HUES64 (cell line): ENCODE results near the gene MGAT4A.

Source experiments
- H3K27ac ChIP-seq: 2 replicates; pipeline ENCODE4 v1.7.0; 2013; ENCODE audit warnings: low read depth, low read length, inconsistent platforms
- H3K27me3 ChIP-seq: 2 replicates; pipeline ENCODE4 v1.6.1; 2013; ENCODE audit warnings: mild to moderate bottlenecking, low read length; ENCODE audit not compliant: insufficient read depth
- H3K36me3 ChIP-seq: 2 replicates; pipeline ENCODE4 v1.6.1; 2013; ENCODE audit warnings: mild to moderate bottlenecking, low read length; ENCODE audit not compliant: insufficient read depth
- H3K4me1 ChIP-seq: 2 replicates; pipeline ENCODE4 v1.6.1; 2013; ENCODE audit warnings: mild to moderate bottlenecking, low read length, moderate library complexity; ENCODE audit not compliant: insufficient read depth
- H3K4me3 ChIP-seq: 2 replicates; pipeline ENCODE4 v1.5.1; 2013; ENCODE audit warnings: mild to moderate bottlenecking, low read length, moderate library complexity
- H3K9ac ChIP-seq: 2 replicates; pipeline ENCODE4 v1.6.1; 2013; ENCODE audit warnings: mild to moderate bottlenecking, low read depth, low read length
- H3K9me3 ChIP-seq: 2 replicates; pipeline ENCODE4 v1.6.1; 2013; ENCODE audit warnings: low read depth, low read length; ENCODE audit not compliant: insufficient read depth
- WGBS: fragments of 150-250, 120-280 bp; methylation state at CpG from one replicate; pipeline ENCODE4 v1.1.7; 2013; ENCODE audit warnings: missing lambda C conversion rate; 5-methylcytosine and 5-hydroxymethylcytosine counted together

Gene MGAT4A

DNA sequence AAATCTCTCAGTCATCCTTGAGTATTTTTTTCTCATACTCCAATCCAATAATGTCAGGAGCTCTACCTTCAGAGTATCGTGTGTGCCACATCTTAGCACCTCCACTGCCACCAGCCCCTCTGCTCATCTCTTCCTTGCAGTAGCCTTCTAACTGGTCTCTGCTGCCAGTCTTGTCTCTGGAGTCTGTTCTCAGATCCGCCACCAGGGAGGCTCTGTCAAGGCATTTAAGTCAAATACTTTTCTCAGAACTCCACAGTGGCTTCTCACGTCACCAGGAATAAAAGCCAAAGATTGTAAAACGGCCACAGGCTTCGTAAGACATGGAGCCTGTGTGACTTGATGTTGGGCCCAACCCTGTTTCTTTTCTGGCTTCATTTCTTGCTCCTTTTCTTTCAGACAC lies 115.5 kb downstream of the MGAT4A start:
- WGBS: 90% methylated on average over 5 of the region's 5 CpGs
- no peak overlapping the region for H3K4me3 ChIP-seq
- no peaks in the 10 kb centered on the region for H3K27me3 ChIP-seq
- peaks cover 83% of the 10 kb centered on the region for H3K36me3 ChIP-seq
- no peak overlapping the region for H3K27ac ChIP-seq
- H3K4me1 ChIP-seq: no peaks in the 10 kb centered on the region
- no peaks in the 10 kb centered on the region for H3K9me3 ChIP-seq
- H3K9ac ChIP-seq: no peak overlapping the region

DNA sequence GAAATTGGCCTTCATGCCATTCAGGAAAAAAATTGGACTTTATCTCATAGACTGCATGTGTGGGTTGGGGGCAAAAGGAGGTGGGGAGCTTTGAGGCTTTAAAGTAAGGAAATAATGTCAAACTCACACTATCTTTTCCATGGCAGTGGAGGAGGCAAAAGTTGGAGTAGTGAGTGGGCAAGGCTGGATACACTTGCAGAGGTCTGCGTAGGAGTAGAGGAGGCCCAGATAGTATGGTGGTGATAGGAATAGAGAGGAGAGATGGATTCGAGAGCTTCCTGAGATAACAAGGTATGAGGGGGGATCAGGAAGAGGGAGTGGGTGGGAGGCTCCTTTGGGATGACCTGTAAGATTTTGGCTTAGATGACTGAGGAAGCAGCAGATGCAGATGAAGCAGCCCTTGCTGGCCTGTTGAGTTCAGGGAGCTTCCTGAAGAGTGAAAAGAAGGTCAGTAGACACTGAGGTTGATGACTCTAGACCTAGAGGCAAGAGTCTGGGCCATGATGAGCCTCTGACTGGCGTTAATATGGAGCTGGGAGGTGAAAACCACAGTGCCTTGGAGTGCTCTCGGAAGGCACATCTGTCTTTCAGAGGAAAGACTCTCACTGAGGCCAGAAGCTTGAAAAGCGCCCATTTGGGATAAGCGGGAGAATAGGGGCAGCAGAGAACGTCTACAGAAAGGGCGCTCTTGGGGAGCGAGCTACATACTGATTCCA lies 116.8 kb downstream of the MGAT4A start:
- Histone ChIP-seq H3K9ac (no peak overlapping the region), H3K27me3 (no peaks in the 10 kb centered on the region), H3K4me1 (peaks cover 7% of the 10 kb centered on the region; the same call in 1 of the 2 replicates), H3K27ac (no peak overlapping the region), H3K9me3 (no peaks in the 10 kb centered on the region), H3K4me3 (no peak overlapping the region), H3K36me3 (peaks cover 90% of the 10 kb centered on the region)
- 94% methylated on average over 9 of the region's 9 CpGs for WGBS

DNA sequence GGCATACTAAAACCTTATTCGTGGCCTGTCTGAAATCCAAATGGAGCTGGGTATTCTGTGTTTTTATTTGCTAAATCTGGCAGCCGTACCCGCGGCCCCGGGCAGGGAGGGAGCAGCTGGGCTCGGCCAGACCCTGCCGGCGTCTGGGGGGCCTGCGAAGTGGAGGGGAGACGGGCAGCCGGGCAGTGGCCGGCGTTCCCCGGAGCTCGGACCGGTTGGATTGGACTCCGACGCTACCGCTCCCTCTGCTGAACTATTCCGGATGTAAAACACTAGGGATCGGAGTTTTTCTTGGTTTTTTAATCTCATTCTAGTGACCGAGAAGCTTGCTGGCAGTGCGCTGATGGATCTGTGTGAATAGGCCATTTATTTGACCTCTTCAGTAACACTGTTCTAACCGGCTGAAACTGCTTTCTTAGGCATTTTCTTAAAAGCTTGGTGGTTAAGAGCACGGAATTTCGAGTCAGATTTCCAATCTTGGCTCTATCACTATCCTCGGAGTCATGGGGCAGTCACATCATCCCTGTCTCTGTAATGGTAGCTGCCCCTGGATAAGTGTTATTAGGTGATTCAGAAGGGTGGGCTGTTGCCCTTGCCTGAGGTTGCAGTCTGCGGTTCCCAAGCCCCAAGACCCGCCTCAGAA lies 121.8 kb downstream of the MGAT4A start:
- Histone ChIP-seq H3K27me3 (no peaks in the 10 kb centered on the region), H3K36me3 (peaks cover 41% of the 10 kb centered on the region), H3K9ac (peak overlapping the region; percentile 87), H3K4me3 (peak overlapping the region; percentile 98), H3K4me1 (peaks cover 12% of the 10 kb centered on the region; the same call in 1 of the 2 replicates), H3K9me3 (no peaks in the 10 kb centered on the region), H3K27ac (peak overlapping the region; percentile 86)
- 5% methylated on average over 29 of the region's 29 CpGs for WGBS

DNA sequence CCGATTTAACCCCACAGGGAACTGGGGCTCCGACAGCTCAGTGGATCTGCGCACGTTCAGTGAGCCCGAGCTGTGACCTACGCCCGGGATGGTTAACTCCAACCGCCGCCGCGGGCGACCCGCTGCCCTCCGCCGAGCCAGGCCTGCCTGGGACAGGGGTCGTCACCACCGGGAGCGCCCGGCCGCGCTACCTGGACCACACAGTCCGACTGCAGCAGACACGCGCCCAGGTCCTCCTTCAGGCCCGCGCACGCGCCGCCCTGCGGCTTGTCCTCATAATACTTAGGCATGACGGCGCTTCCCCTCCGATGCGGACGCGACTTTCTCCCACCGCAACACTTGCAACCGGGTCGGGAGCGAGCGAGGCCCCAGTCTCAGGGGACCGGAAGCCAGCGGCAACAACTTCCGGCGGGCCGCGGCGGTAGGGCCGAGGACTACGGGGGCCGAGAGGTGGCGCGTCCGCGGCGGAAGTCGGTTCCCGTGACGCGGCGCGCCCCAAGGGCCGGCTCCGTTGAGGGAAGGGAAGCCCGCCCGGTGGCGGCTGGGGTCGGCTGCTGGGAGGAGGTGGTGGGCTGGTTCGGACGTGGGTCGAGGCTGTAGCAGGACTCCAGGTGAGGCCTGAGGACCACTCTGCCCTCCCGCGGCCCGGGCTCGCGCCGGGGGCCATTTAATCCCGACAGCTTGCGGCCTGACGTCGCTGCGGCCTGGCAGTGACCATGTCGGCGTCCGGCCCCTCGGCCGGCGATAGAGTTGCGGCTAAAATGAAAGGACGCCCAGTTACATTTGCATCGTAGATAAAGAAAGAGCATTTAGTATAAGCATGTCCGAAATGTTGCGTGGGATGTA lies 122.6 kb downstream of the MGAT4A start, which contains the start of the genes COA5 and UNC50:
COA5 (minus strand) TSS at position 397 of the 846 bp plus-strand sequence; CDS start at position 290, 107 bp downstream.
UNC50 (plus strand) TSS at position 474 of the 846 bp plus-strand sequence. CDS start 1,171 bp downstream, outside the sequence.
- under 1% methylated on average over 93 of the region's 93 CpGs for WGBS
- Histone ChIP-seq H3K27ac (peak within 1 kb of the TSS; percentile 89), H3K27me3 (no peaks in the 10 kb centered on the region), H3K4me3 (peak within 1 kb of the TSS; percentile 98), H3K9ac (peak within 1 kb of the TSS; percentile 87), H3K4me1 (peaks cover 12% of the 10 kb centered on the region; the same call in 1 of the 2 replicates), H3K36me3 (peaks cover 41% of the 10 kb centered on the region), H3K9me3 (no peaks in the 10 kb centered on the region)

DNA sequence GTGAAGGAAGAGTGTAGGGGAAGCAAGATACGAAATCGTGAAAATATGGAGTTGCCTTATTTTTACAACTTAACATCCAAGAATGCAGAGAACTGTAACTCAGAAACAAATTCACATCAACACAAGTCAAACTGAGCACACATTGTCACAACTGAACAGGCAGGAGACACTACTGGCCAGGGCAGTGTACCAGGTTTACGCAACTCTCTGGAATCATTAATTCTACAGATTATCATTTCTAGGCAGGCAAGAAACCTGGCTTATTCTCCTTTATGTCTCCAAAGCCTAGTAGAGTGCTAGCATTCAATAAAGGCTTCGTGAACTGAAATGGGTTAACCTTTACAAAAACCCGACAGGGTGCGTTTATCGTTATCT lies 123.2 kb downstream of the MGAT4A start:
- no peaks in the 10 kb centered on the region for H3K27me3 ChIP-seq
- H3K4me3 ChIP-seq: peak overlapping the region; percentile 98
- H3K36me3 ChIP-seq: peaks cover 39% of the 10 kb centered on the region
- H3K27ac ChIP-seq: peak overlapping the region; percentile 89
- H3K4me1 ChIP-seq: peaks cover 12% of the 10 kb centered on the region; the same call in 1 of the 2 replicates
- H3K9ac ChIP-seq: peak overlapping the region; percentile 87
- 8% methylated on average over 5 of the region's 7 CpGs for WGBS
- no peaks in the 10 kb centered on the region for H3K9me3 ChIP-seq

DNA sequence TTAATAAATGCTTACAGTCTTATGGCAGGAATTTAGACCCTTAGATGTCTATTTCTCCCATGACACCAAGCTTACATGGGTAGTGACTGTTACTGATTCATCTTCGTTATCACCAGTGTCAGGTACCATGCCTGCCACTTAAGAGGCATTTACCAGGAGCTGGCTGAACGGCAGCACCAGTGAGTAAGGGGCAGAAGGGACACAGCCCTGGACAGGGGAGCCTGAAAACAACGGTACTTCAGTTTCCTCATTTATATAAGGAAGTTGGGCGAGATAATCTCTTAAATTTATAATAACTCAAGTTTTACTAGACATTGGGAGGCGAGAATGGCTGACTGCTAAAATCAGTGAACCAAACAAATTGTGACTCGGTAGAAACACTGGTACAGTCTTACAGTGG lies 123.8 kb downstream of the MGAT4A start:
- peaks cover 37% of the 10 kb centered on the region for H3K36me3 ChIP-seq
- H3K27me3 ChIP-seq: no peaks in the 10 kb centered on the region
- peak overlapping the region; percentile 98 for H3K4me3 ChIP-seq
- WGBS: 81% methylated on average over 4 of the region's 6 CpGs
- no peak overlapping the region for H3K27ac ChIP-seq
- H3K9ac ChIP-seq: peak overlapping the region; percentile 87; the same call in 1 of the 2 replicates
- H3K4me1 ChIP-seq: peaks cover 12% of the 10 kb centered on the region; the same call in 1 of the 2 replicates
- H3K9me3 ChIP-seq: no peaks in the 10 kb centered on the region

DNA sequence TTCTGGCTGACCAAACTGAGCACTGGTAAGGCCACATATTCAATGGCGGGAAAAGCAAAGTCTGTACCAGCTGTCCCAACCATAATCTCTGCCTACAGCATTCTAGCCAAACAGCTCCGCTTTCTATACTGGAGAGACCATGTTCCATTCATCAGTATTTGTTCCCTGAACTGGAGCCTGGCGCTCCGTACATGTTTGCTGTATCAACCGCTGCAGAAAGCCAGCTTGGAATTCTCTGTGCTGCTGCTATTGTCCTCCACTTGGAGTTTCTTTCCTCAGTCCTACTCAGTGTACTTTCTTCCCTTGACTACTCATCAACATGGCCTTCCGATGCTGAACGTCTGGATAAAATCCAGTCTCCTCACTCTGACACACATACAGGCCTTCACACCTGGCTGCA lies 124.5 kb downstream of the MGAT4A start:
- Histone ChIP-seq H3K9ac (peak overlapping the region; percentile 25; the same call in 1 of the 2 replicates), H3K27ac (no peak overlapping the region), H3K27me3 (no peaks in the 10 kb centered on the region), H3K36me3 (peaks cover 37% of the 10 kb centered on the region), H3K9me3 (no peaks in the 10 kb centered on the region), H3K4me1 (peaks cover 12% of the 10 kb centered on the region; the same call in 1 of the 2 replicates), H3K4me3 (peak overlapping the region; percentile 98; the same call in 1 of the 2 replicates)
- WGBS: 95% methylated on average over 7 of the region's 7 CpGs

DNA sequence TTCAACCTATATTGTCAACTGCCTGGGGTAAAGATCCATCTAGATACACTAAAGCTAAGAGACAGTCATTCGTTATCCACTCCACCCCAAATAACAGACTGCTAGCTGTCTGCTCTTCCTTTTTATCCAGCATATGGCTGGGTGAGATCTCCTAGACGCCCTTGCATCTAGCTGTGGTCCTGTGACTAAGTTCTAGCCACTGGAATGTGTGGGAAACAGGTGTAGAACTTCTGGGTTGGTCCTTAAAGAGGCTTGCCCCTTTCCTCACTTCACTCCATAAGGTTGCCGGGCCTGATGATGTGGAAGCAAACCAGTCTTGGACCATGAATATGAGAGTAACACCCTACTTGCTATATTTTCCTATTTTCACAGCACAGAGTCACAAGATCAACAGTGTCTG lies 125.9 kb downstream of the MGAT4A start:
- WGBS: 83% methylated on average over 3 of the region's 3 CpGs
- Histone ChIP-seq H3K4me3 (no peak overlapping the region), H3K27ac (no peak overlapping the region), H3K4me1 (peaks cover 12% of the 10 kb centered on the region; the same call in 1 of the 2 replicates), H3K27me3 (no peaks in the 10 kb centered on the region), H3K36me3 (peaks cover 32% of the 10 kb centered on the region), H3K9ac (no peak overlapping the region), H3K9me3 (no peaks in the 10 kb centered on the region)

DNA sequence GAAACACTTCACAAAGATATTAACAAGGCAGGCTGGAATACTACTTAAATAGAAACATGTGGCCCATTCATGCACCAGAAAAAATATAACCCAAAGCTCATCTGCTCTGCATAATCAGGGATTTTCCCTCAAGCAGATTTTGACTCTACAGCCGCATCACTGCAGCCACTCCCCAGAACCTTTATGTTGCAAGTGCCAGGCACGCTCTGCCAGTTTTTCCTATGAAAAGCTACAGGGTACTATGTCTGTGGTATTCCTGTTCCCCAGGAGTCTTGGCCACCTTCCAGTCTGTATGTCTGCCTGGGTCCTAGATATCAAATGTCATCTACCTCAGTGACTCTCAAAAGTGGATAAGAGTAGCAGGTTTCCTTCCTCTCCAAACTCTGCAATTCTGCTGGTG lies 126.4 kb downstream of the MGAT4A start:
- H3K27ac ChIP-seq: no peak overlapping the region
- H3K9ac ChIP-seq: no peak overlapping the region
- 94% methylated on average over 2 of the region's 2 CpGs for WGBS
- no peak overlapping the region for H3K4me3 ChIP-seq
- no peaks in the 10 kb centered on the region for H3K27me3 ChIP-seq
- H3K36me3 ChIP-seq: peaks cover 33% of the 10 kb centered on the region
- H3K4me1 ChIP-seq: peaks cover 8% of the 10 kb centered on the region; the same call in 1 of the 2 replicates
- H3K9me3 ChIP-seq: no peaks in the 10 kb centered on the region

DNA sequence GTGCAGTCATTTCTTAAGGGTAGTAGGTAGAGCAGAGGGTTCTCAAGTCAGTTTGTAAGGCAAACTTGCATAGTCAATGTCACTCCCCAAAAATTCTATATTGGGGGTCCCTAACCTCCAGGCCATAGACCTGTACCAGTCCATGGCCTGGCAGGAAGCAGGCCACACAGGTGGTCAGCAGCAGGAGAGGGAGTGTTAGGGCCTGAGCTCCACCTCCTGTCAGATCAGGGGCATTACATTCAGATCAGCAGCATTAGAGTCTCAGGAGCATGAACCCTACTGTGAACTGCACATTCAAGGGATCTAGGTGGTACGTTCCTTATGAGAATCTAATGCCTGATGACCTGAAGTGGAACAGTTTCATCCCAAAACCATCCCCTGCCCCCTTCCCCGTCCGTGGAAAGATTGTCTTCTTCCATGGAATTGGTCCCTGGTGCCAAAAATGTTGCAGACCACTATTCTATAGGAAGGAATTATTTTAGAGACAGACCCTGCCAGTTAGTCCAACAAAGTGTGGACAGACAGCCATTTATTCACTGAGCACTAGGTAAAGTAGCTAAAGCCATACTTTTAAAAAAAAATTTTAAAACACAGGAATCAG lies 129.3 kb downstream of the MGAT4A start:
- no peak overlapping the region for H3K9ac ChIP-seq
- no peaks in the 10 kb centered on the region for H3K4me1 ChIP-seq
- no peaks in the 10 kb centered on the region for H3K9me3 ChIP-seq
- H3K27me3 ChIP-seq: no peaks in the 10 kb centered on the region
- 74% methylated on average over 3 of the region's 3 CpGs for WGBS
- H3K36me3 ChIP-seq: peaks cover 55% of the 10 kb centered on the region
- H3K27ac ChIP-seq: no peak overlapping the region
- no peak overlapping the region for H3K4me3 ChIP-seq
